SK-N-SH (cell line): ENCODE results near the gene PRMT3.

Experiments used
- CTCF ChIP-seq: fragments of 200-600 bp; sonication (generic); IDR thresholded peaks from 2 replicates; pipeline ENCODE4 v1.6.1; 2017; ENCODE audit warnings: antibody characterized with exemption, mild to moderate bottlenecking, moderate library complexity
- FOSL2 ChIP-seq: IDR thresholded peaks from 2 replicates; pipeline ENCODE4 v1.4.0; 2012; ENCODE audit warnings: low read depth, mild to moderate bottlenecking, moderate library complexity, borderline replicate concordance
- RAD21 ChIP-seq: IDR thresholded peaks from 2 replicates; pipeline ENCODE4 v1.6.1; 2012; ENCODE audit warnings: mild to moderate bottlenecking, low read length
- SMC3 ChIP-seq: IDR thresholded peaks from 2 replicates; pipeline ENCODE4 v1.6.1; 2012; ENCODE audit warnings: low read depth, low read length, improper control_type of control experiment
- TF ChIP-seq, protein P1 (sequence below): fragments of 150-350 bp; IDR thresholded peaks from 2 replicates; pipeline ENCODE4 v1.6.1; 2017; ENCODE audit warnings: antibody characterized with exemption, low read length, low read depth, borderline replicate concordance
- TF ChIP-seq, protein P2 (sequence below): IDR thresholded peaks from 2 replicates; pipeline ENCODE4 v1.4.0; 2012; ENCODE audit warnings: low read depth

- TF ChIP-seq SMC3 (no peak), CTCF (no peak), RAD21 (no peak), FOSL2 (no peak)
- TF ChIP-seq, protein P1, sequence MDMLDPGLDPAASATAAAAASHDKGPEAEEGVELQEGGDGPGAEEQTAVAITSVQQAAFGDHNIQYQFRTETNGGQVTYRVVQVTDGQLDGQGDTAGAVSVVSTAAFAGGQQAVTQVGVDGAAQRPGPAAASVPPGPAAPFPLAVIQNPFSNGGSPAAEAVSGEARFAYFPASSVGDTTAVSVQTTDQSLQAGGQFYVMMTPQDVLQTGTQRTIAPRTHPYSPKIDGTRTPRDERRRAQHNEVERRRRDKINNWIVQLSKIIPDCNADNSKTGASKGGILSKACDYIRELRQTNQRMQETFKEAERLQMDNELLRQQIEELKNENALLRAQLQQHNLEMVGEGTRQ: no peak
- TF ChIP-seq, protein P2, sequence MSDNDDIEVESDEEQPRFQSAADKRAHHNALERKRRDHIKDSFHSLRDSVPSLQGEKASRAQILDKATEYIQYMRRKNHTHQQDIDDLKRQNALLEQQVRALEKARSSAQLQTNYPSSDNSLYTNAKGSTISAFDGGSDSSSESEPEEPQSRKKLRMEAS: no peak
Measured at GRCh38 chr11:20470348-20470747, 82.8 kb downstream of the PRMT3 start.
